CD4-positive, alpha-beta T cell (primary cell): ENCODE data around the gene PROX2. TPM values are rescaled to one million over a fixed set of nuclear protein-coding genes. Genes with fewer than 3 reads are reported as not detected.

Experiments
- ATAC-seq: fragments of 200-7000 bp; cut with Tn5 transposase; one replicate; pipeline ENCODE4 v1.10.0; 2022; ENCODE audit warnings: mild to moderate bottlenecking; ENCODE audit not compliant: poor library complexity
- CTCF ChIA-PET: fragments of 350-600 bp; sonication (Branson Sonifier 250); formaldehyde crosslinking; loops from one replicate; lab custom pipeline; 2021; ENCODE audit warnings: antibody characterized with exemption, inconsistent platforms; lab: Charles Lee
- POLR2A ChIA-PET: fragments of 350-600 bp; sonication (Branson Sonifier 250); formaldehyde crosslinking; loops from one replicate; lab custom pipeline; 2021; ENCODE audit warnings: antibody characterized with exemption, inconsistent platforms; lab: Charles Lee
- DNase-seq, 14 experiments: peaks; one replicate each; pipeline ENCODE4 v3.0.0-alpha.2; 2013 to 2020; ENCODE audit warnings: mixed read lengths in 2 of 14
- H3K27ac ChIP-seq, 2 donors: one replicate each; pipeline versions ENCODE4 v1.5.1 to v1.7.0; 2013; ENCODE audit warnings: low read length in 2 of 2, low read depth in 1 of 2, mild to moderate bottlenecking in 1 of 2
- H3K27me3 ChIP-seq, 2 experiments: 1 replicate in 1 of 2; 2 replicates in 1 of 2; pipeline versions ENCODE4 v1.6.1 to v1.7.0; 2013; ENCODE audit warnings: low read length in 2 of 2, control low read depth in 1 of 2, mild to moderate bottlenecking in 1 of 2, moderate library complexity in 1 of 2; ENCODE audit not compliant: insufficient read depth in 2 of 2, control insufficient read depth in 1 of 2
- H3K36me3 ChIP-seq: one replicate; pipeline ENCODE4 v1.6.1; 2013; ENCODE audit warnings: low read length, control low read depth; ENCODE audit not compliant: insufficient read depth
- H3K4me1 ChIP-seq: one replicate; pipeline ENCODE4 v1.6.1; 2013; ENCODE audit warnings: low read length, control low read depth; ENCODE audit not compliant: insufficient read depth
- H3K4me3 ChIP-seq: one replicate; pipeline ENCODE4 v1.5.1; 2013; ENCODE audit warnings: mild to moderate bottlenecking, low read length, moderate library complexity
- H3K9me3 ChIP-seq, 2 experiments: 1 replicate in 1 of 2; 2 replicates in 1 of 2; pipeline versions ENCODE4 v1.6.1 to v1.7.0; 2013; ENCODE audit warnings: low read length in 2 of 2, mild to moderate bottlenecking in 2 of 2, control low read depth in 1 of 2, moderate library complexity in 1 of 2; ENCODE audit not compliant: control insufficient read depth in 1 of 2, insufficient read depth in 1 of 2
- H3K27ac Mint-ChIP-seq: one replicate; pipeline ENCODE4 v1.8.0; 2020; ENCODE audit warnings: mixed read lengths
- H3K27me3 Mint-ChIP-seq: one replicate; pipeline ENCODE4 v1.8.0; 2021; ENCODE audit warnings: mixed read lengths
- H3K36me3 Mint-ChIP-seq: one replicate; pipeline ENCODE4 v1.8.0; 2021; ENCODE audit warnings: low read depth, mixed read lengths
- H3K4me1 Mint-ChIP-seq: one replicate; pipeline ENCODE4 v1.8.0; 2021; ENCODE audit warnings: low read depth, mixed read lengths
- H3K4me3 Mint-ChIP-seq: one replicate; pipeline ENCODE4 v1.8.0; 2020; ENCODE audit warnings: mild to moderate bottlenecking, mixed read lengths
- H3K9me3 Mint-ChIP-seq: one replicate; pipeline ENCODE4 v1.8.0; 2020; ENCODE audit warnings: mixed read lengths
- intact Hi-C, 2 experiments: fragments of 100-400 bp; cut with DNase I in 1 of 2; cut with micrococcal nuclease in 1 of 2; formaldehyde crosslinking; loops; one replicate each; pipeline versions ENCODE4 v1.15.1 to v1.9.0; 2023 to 2025; cut with DNase I, micrococcal nuclease
- total RNA-seq, 174 experiments: library from RNA in 2 of 174; stranded (reverse) in 2 of 174; gene quantifications; one replicate each; pipeline ENCODE4 v1.2.3 and lab custom pipeline; 2021 to 2026
- TF ChIP-seq, protein P1 (sequence below): fragments of 200-600 bp; IDR thresholded peaks from one replicate; pipeline ENCODE4 v1.8.0; 2022; ENCODE audit warnings: antibody characterized with exemption, mild to moderate bottlenecking

The PROX2 gene
- total RNA-seq, 2 experiments from 2014 or later: 0.25 TPM; not detected in 1

DNA sequence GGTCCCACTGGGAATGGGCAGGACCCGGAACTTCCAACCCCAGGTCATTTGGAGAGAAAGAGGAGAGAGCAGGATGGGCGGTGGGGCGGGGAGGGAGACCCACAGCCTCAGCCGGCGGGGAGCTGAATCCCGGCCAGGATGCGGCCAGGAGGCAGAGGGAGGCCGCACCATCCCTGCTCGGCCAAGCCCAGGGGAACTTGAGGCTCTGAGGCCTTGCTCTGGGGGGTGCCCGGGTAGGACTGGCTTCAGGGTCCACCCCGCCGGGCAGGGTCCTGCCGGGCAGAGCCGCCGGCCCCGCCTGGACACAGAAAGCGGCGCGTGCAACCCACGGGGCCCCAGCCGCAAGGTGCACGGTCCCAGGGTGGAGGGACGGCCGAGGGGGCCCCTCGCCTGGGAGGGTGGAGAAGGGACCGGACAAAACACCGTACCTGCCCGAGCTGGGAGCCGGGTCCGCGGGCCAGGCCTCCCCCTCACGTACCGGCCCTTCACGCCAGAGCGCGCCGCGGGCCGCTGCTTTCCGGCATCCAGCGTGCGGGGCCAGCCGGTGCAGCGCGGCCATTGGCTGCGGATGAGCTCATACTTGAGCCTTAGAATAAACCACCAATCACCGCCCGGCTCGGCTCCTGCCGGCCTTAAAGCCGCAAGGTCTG lies 46.9 kb upstream of the PROX2 start, which contains the start of gene RPS6KL1:
TSS of gene RPS6KL1 (minus strand) at position 509 of the 650 bp plus-strand sequence. CDS start 1,719 bp downstream, outside the sequence.
- TF ChIP-seq, protein P1, sequence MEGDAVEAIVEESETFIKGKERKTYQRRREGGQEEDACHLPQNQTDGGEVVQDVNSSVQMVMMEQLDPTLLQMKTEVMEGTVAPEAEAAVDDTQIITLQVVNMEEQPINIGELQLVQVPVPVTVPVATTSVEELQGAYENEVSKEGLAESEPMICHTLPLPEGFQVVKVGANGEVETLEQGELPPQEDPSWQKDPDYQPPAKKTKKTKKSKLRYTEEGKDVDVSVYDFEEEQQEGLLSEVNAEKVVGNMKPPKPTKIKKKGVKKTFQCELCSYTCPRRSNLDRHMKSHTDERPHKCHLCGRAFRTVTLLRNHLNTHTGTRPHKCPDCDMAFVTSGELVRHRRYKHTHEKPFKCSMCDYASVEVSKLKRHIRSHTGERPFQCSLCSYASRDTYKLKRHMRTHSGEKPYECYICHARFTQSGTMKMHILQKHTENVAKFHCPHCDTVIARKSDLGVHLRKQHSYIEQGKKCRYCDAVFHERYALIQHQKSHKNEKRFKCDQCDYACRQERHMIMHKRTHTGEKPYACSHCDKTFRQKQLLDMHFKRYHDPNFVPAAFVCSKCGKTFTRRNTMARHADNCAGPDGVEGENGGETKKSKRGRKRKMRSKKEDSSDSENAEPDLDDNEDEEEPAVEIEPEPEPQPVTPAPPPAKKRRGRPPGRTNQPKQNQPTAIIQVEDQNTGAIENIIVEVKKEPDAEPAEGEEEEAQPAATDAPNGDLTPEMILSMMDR: no peak
- Mint-ChIP-seq H3K36me3 (no peaks in the 10 kb centered on the region), H3K27ac (peak within 1 kb of the TSS; percentile 44), H3K4me3 (peak within 1 kb of the TSS; percentile 72), H3K27me3 (peaks cover 8% of the 10 kb centered on the region), H3K4me1 (peaks cover 10% of the 10 kb centered on the region), H3K9me3 (no peaks in the 10 kb centered on the region)
- POLR2A ChIA-PET: interaction anchor here (0.6 to 1.2 kb wide), 7 partner anchors 11 to 141 kb away, joined by 3 to 4 read pairs (median 3); partner anchors contain the start of gene ACYP1
- intact Hi-C loops: no loop called here
- CTCF ChIA-PET: interaction anchor here (1.4 kb wide), 1 partner anchor 62 kb away, joined by 4 read pairs; no protein-coding TSS in a partner anchor
- peaks cover 16% of the 10 kb centered on the region for H3K4me1 ChIP-seq
- no peaks in the 10 kb centered on the region for H3K27me3 ChIP-seq
- H3K36me3 ChIP-seq: no peaks in the 10 kb centered on the region
- peak; percentile 97 for ATAC-seq
- H3K4me3 ChIP-seq: peak within 1 kb of the TSS; percentile 45
- no peak within 1 kb of the TSS for H3K27ac ChIP-seq
- H3K9me3 ChIP-seq: no peaks in the 10 kb centered on the region
- DNase-seq: peak; percentile 37 to 84 (median 56)

DNA sequence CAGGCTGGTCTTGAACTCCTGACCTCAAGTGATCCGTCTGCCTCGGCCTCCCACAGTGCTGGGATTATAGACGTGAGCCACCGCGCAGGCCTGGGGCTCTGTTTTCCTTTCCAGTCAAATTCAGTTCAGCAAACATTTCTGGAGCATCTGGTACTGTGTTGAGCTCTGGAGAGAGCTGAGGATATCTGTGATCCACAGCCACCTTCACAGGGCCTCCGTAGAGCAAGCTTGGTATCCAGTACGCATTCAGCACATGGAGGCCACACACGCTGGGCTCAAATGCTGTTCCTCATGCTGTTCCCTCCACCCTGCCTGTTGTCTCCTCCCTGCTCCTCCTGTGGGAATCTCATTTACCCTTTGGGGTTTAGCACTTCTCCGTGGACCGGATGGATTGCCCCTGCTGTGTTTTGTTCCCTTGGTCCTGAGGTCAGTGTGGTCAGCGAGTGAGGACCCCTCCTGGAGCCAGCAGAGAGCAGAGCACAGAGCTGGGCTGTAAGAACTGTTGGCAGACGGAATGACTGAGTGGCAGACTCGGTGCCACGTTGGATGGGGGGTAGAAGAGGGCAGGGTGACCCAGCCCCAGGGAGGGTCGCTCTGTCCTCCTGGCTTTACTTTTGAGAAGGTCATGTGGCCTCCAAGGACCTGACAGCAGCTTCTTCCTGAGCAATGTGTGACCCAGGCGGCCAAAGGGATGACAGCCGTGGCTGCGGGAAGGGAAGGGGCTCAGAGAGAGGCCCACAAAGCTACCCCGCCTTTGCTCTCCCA lies 46.2 kb upstream of the PROX2 start:
- TF ChIP-seq, protein P1: no peak
- Mint-ChIP-seq H3K9me3 (no peaks in the 10 kb centered on the region), H3K4me3 (peak overlapping the region; percentile 72), H3K27me3 (peaks cover 8% of the 10 kb centered on the region), H3K27ac (peak overlapping the region; percentile 44), H3K36me3 (no peaks in the 10 kb centered on the region), H3K4me1 (peaks cover 10% of the 10 kb centered on the region)
- no peaks in the 10 kb centered on the region for H3K36me3 ChIP-seq
- ChIA-PET CTCF (interaction anchor here (1.0 to 1.4 kb wide), 2 partner anchors 61 to 62 kb away, joined by 3 to 4 read pairs; no protein-coding TSS in a partner anchor), POLR2A (interaction anchor here (1.0 kb wide), 1 partner anchor 40 kb away, joined by 4 read pairs; no protein-coding TSS in a partner anchor)
- DNase-seq (no peak), ATAC-seq (no peak)
- H3K4me3 ChIP-seq: peak overlapping the region; percentile 45
- H3K4me1 ChIP-seq: peaks cover 16% of the 10 kb centered on the region
- no peak overlapping the region for H3K27ac ChIP-seq
- intact Hi-C loops: no loop called here
- H3K9me3 ChIP-seq: no peaks in the 10 kb centered on the region
- H3K27me3 ChIP-seq: no peaks in the 10 kb centered on the region

DNA sequence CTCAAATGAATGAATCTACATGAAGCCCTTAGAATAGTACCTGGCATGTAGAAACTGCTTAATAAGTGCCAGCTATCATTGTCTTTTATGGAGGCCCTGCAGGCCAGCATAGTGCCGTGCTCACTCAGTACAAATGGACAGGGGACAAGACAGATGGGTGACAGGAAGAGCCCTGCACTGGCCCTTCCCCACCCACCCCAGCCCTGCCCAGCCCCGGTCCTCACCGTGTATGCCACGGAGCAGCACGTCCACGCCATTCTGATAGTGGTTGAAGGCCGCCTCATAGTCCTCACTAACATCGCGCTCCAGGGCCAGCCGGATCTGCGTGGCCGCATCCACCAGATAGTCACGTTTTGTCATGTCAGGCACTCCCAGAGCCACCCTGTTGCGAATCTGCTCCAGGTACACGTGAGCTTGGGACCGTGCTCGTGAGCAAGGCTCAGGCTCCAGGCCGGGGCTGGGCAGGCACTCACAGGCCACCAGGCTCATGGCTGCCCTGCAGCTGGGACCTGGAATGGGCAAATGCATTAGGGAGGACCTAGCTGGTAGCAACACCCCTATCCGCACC lies 45.2 kb upstream of the PROX2 start:
- intact Hi-C loops: no loop called here
- ATAC-seq: no peak

More for the DNA sequence above, 45.2 kb upstream of the PROX2 start:
- CTCF ChIA-PET: interaction anchor here (1.0 kb wide), 1 partner anchor 60 kb away, joined by 3 read pairs; no protein-coding TSS in a partner anchor
- peaks cover 10% of the 10 kb centered on the region for H3K4me1 Mint-ChIP-seq
- Histone ChIP-seq H3K4me3 (no peak overlapping the region), H3K36me3 (no peaks in the 10 kb centered on the region), H3K4me1 (peaks cover 16% of the 10 kb centered on the region), H3K27me3 (no peaks in the 10 kb centered on the region), H3K9me3 (no peaks in the 10 kb centered on the region), H3K27ac (no peak overlapping the region)
- DNase-seq: no peak
- no peaks in the 10 kb centered on the region for H3K36me3 Mint-ChIP-seq
- H3K27ac Mint-ChIP-seq: no peak overlapping the region
- TF ChIP-seq, protein P1: no peak
- H3K9me3 Mint-ChIP-seq: no peaks in the 10 kb centered on the region
- POLR2A ChIA-PET: interaction anchor here (0.7 kb wide), 1 partner anchor 76 kb away, joined by 3 read pairs; no protein-coding TSS in a partner anchor
- peaks cover 8% of the 10 kb centered on the region for H3K27me3 Mint-ChIP-seq
- peak overlapping the region; percentile 42 for H3K4me3 Mint-ChIP-seq
